ENCODE measurements around the gene SVIL. TPM values are rescaled to one million over a fixed set of nuclear protein-coding genes. Genes with fewer than 3 reads are reported as not detected.
"Not testable (repeated sequence)": the region's sequence is repeated elsewhere in the genome, so short reads cannot be mapped to it uniquely, and the experiment has no call there.

SVIL gene
- total RNA-seq, 1 experiment from 2014 or later: 0.94 TPM

DNA sequence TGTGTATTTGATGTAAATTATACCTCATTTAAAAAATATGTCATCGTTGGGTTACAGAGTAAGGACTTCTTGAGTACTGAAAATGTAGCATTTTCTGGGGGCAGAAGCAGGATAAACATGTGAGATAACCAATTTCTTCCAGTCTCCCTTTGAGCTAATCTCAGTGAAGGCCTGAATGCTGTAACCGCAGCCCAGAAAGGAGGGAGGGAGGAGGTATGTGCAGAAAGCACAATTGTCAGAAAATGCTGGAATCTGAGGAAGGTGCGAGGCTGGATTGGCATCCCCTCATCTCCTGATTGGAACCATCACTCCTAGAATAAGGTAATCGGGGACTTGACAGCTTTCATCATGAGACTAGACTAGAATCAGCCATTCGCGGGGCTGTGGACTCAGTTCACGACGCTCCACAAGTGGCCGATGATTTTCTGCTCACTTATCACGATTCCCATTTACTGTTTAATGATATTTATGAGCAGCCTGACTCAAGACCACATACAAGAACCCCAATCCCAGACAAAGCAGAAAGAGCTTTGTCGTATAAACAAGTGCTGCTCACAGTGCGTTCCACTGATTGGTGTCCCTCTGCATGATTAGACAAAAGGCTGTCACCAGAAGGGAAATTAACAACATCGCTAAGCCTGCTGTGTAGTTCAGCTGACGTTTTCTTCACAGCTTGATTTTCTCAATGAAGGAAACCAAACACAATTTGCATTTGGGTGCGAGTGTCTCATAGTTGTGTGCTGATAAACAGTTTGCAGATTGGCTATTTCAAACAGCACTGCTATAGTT lies 93.2 kb downstream of the SVIL start:
- DNase-seq (ENCODE audit: low read depth): no peak

DNA sequence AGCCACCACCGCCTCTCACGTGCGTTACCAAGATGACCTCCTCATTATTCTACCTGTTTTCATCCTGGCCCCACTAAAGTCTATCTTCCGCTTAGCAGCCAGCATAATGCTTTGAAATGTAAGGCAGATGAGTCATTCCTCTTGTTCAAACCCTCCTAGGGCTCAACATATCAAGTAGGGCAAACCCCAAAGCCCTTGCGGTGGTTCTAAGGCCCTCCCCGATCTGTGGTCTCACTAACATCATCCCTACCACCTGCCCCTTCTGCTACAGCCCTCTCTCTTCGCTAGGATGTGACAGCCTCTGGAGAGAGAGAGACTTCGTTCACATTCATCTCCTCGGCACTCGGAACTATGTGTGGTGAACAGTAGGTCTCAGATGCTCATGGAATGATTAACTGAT lies 94.8 kb downstream of the SVIL start:
- DNase-seq (ENCODE audit: low read depth): no peak

DNA sequence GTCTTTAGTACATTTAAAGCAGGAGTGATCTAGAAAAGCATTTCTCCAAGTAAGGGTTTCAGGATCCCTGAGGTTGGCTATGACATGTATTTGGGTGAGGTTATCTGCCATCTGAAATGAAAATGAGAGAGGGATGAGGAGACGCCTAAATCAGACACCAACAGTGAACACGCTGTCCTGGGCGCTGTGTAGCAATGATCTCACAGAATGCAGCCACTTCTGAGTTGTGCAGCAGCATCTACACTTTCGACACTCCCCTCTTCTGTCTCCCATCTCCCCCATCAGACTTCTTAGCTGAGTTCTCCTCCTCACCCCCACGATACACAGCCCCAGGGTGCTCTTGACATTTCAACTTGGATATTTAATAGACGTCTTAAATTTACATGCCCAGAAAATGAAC lies 95.4 kb downstream of the SVIL start:
- no peak for DNase-seq (ENCODE audit: low read depth)

DNA sequence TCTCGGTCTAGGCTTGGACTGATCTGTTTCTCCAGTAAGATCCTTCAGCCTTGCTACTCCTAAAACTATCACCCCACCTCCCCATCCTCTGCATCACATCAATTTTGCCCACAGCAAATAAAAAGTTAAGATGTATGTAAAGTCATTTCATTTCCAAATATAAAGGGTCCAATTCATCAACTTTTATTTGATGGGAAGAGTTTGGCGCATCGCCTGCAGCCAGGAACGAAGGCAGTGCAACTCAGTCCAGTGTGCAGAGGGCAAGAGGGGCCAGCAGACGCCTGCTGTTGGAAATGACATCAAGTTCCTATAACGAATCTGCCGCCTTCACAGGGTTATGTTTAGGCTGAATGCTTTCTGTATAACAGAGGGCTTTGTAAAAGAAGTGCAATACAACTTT lies 97.0 kb downstream of the SVIL start:
- DNase-seq (ENCODE audit: low read depth): no peak

DNA sequence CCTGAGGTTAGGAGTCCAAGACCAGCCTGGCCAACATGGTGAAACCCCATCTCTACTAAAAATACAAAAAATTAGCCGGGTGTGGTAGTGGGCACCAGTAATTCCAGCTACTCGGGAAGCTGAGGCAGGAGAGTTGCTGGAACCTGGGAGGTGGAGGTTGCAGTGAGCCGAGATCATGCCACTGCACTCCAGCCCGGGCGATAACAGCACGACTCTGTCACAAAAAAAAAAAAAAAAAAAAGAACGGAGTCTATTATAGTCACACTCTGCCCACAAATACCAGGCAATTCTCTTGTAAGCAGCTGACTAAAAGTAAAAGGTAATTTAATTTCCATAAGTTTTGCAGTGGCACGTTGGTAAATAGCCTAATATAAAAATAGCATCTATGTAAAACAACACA lies 98.1 kb downstream of the SVIL start:
- not testable (repeated sequence) for DNase-seq (ENCODE audit: low read depth)

DNA sequence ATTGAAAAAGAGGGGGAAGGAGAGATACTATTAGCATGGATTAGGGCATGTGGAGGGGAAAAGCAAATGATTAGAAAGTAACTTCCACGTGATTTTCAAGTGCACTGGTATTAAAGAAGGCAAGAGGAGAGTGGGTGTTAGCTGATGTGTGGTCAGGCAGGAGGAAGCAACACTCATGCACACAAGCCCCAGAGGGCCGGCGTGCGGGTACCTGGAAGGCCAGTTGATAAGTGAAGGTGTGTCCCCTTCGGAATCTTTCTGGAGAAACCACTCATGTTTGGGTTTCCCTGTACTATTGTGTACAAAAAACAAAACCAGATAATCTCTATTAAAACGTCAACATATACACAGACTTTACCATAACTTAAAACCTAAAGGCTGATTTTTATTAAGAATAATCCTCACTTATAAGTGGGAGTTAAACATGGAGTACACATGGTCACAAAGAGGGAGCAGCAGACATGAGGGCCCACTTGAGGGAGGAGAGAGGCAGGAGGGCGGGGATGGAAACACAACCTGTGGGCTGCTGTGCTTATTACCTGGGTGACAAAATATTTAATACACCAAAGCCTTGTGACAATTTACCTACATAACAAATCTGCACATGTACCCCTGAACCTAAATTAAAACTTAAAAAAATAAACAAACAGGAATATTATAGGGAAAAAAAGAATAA lies 98.9 kb downstream of the SVIL start:
- no peak for DNase-seq (ENCODE audit: low read depth)

DNA sequence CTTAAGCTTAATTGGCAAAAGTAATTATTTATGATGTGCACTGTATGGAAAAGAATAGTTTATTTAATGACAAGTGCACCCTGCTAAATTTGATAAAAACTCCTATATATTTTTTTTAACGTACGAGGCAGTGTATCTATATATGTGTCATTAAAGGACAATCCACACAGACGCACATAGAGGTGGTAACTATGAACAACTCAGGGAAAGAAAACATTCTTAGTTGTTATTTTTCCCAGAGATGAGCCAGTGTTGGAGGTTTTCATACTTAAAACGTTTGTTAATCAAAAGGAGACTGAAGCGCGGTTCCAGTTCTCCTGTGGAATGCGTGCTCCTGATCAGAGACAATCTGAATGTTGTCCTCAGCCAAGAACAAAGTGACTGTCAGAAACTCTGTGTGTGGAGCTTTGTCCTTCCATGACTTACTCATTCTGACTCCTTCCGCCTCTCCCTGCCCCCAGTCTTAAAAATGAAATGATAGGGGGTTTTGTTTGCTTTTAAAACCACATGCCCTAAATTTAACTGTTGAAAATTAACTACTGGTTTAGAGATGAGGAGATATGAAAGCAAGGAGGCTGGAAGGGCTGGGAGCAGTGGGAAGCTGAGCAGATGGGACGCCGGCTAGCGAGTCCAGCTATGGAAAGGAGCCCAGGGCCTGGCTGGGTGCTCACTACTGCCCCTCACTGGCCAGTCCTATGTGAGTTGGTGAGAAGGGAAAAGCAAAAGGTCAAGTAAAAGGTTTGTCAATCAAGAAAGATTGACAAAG lies 99.6 kb downstream of the SVIL start:
- DNase-seq (ENCODE audit: low read depth): peak; percentile 88

DNA sequence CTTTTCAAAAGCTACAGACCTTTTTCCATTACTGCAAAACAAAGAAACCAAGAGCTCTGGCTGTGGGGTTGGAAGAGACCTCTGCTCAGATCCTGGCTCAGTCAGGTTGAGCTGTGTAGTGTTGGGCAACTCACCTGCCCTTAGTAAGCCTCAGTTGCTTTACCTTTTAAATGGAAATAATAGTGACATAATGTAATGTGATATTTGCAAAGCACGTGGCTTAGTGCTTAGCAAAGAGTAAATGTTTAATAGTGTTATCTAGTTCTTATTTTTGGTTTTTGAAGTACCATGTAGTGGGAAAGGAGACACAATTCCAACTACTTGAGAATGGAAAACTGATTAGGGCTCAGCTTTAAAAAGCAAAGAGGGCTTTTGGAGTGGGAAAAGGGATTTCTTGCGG lies 100.2 kb downstream of the SVIL start:
- DNase-seq (ENCODE audit: low read depth): no peak

DNA sequence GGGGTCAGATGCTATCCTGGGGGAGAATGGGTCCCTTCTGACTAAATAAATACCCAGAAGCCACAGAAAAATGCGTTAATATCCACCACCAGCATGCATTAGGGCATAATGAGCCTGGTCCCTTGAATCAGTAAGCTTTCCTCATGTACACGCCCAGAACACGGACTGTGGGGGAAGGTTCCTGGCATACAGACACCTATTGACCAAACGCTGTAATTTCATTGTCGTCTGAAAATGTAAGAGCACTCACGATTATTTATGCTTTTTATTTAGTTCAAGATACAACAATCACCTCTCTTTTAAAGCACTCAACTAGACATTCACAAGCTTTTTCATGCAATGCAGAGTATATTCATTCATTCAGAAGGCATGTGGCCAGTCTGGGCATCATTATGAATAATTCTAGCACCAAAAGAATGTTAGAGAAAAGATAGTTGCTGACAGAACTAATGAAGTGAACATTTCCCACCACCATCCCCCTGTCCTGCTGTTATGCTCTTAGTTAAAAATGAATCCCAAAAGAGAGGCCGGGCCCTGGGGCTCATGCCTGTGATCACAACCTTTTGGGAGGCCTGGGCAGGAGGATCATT lies 101.0 kb downstream of the SVIL start:
- no peak for DNase-seq (ENCODE audit: low read depth)

DNA sequence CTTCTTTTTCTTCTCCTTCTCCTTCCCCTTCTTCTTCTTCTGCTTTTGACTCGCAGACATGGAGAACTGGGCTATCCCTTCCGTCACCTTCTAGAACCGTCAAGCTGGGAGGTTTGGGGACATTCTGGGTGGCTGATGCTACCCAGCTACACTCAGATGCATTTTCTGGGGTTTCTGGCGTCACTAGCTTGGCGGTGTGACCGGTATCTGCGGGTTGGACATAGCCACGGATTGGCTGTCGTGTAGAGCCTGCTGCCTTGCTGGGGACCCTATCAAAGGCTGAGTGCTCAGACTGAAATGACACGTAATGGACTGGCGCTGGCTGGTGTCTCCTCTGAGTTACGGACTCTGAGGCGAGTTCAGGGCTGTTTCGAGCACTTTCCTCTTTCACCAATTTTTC lies 101.7 kb downstream of the SVIL start:
- no peak for DNase-seq (ENCODE audit: low read depth)

DNA sequence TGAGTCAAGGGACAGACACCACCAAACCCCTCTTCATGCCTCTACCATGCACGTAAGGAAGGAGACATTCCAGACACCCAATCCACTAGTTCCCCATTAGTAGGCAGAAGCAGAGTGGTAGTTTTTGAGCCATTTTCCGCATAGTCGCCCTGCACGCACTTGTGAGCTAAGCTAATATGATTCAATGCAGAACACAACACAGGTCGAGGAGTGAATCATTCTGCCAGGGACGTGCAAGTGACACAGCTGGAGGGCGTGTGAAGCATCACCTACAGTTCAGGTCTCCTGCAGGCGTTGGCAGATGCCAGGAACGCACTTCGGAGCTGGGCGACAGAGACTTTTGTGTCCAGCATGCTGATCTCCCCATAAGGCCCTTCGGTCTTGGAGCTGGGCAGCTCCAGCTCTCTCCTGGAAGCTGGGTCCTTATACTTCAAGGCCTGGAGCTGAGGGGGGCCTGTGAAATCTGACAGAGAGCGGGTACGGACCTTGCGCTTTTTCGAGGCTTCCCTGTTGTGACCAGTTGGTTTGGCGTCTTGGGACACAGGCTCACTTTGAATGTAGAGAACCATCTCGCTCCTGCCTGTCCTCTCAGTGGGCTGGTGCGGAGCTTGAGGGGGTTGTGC lies 102.4 kb downstream of the SVIL start:
- no peak for DNase-seq (ENCODE audit: low read depth)

DNA sequence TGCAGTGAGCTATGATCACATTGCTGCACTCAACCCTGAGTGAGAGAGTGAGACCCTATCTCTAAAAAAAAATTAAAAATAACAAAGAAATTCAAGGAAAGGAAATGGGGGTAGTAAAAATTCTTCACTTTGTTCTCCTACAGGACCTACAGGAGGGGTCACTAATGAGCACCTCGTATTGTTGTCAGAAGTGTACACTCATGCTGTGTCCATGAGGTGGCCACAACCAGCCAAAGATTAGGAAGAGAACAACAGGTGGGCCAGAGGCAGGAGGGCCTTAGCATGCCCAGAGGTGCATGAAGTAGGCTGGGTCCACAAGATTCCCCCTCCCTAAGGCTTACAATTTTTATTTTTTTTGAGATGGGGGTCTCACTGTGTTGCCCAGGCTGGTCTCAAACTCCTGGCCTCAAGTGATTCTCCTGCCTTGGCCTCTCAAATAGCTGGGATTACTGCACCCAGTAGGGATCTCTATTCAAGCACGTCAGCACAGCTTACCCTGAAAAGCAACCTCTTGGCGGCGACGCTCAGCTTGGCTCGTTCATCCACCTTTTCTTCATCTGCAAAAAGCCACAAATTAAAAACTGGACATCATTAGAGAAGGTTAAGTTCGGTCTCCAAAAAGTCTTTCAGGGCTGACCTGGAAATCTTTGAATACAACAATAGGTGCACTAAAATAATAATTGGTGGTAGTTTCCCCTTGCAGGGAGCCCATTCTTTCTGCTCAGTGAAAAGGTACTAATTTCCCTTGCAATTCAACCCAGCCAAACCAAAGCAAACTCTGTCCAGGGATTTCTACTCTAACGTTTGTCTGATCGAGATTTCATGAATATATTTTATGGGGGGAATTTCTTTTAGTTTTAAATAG lies 104.4 kb downstream of the SVIL start:
- no peak for DNase-seq (ENCODE audit: low read depth)

DNA sequence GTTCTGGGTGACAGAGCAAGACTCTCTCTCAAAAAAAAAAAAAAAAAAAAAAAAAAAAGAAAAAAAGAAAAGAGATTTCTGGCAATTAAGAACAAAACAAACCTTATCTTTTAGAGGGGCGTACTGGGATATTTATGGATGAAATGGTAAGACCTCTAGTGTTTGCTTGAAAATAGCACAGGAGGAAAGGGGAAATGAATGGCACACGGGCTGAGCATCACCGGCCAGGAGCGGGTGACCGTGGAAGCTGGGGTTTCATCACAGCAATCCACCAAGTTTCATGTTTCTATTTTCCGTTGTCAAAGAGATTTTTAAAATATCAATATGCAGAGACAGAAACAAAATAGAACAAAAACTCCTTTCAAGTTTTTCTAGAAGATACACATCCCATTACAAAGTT lies 105.6 kb downstream of the SVIL start:
- DNase-seq (ENCODE audit: low read depth): no peak

DNA sequence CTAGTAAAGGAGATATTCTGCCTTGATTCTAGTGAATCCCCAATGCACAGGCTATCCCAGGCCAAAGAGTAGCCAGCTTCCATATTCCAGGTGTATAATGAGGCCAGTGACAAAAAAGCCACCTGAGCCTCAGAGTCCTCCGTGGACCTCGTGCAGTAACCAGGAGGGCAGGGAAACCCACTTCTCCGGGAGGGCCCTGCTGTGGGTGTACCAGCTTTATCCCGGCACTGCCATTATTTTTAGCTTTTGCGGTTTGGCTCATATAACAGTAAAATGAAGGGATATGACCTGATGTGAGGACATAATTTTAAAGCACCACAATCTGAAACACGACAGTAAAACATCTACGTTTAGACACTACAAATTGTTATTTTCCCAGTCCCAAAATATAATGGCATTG lies 109.0 kb downstream of the SVIL start:
- no peak for DNase-seq (ENCODE audit: low read depth)

DNA sequence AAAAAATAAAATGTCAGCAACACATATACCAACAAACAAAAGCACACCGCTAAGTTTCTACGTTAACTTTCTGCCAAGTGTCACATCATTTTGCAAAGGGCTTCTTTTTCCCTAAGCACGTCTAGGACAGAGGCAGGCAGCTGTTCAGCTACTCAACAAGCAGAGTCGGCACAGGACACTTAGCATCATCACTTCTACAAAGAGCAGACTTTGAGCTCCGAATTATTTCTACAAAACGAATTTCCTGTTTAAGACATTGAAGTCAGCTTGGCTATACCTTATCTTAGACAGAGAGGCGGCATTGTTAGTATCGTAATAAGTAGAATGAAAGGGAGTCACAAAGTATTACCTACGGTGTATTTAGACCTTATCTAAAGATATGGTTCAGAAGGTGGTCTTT lies 110.1 kb downstream of the SVIL start:
- DNase-seq (ENCODE audit: low read depth): no peak

DNA sequence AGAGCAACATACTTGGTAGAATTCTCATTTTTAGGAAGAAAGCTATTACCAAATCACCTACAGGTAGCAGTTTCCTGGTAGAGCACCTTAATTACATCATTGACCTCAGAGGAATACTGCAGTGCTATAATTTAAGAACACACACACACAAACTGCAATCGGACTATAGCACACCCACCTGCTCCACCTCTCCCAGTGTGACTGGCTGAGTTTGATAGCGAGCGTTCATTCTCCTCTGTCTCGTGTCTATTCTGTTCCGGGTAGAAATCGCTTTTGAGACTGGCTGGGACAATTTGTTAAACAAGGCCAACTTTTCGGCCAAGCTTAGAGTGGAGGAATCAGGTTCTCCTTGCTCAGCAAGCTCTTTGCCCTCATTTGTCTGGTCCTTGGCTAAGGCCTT lies 110.5 kb downstream of the SVIL start:
- DNase-seq (ENCODE audit: low read depth): no peak

DNA sequence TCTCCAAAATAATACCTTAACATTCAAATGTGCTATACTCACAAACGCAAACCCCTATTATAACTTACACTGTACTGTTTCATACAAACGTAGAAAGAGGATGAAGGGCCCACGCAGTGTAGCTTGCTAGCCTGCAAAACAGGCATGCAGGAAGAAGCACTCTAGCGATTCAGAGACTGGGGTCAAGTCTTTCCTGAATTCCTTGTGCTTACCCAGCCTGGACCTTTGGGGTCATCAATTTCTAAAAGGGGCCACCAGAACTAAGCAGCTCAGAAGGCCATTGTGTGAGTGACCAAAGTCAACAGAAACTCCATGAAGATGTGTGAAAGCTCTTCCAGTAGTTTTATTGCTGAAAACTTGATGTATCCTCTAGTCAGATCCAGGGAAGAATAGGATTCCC lies 111.9 kb downstream of the SVIL start:
- DNase-seq (ENCODE audit: low read depth): no peak

DNA sequence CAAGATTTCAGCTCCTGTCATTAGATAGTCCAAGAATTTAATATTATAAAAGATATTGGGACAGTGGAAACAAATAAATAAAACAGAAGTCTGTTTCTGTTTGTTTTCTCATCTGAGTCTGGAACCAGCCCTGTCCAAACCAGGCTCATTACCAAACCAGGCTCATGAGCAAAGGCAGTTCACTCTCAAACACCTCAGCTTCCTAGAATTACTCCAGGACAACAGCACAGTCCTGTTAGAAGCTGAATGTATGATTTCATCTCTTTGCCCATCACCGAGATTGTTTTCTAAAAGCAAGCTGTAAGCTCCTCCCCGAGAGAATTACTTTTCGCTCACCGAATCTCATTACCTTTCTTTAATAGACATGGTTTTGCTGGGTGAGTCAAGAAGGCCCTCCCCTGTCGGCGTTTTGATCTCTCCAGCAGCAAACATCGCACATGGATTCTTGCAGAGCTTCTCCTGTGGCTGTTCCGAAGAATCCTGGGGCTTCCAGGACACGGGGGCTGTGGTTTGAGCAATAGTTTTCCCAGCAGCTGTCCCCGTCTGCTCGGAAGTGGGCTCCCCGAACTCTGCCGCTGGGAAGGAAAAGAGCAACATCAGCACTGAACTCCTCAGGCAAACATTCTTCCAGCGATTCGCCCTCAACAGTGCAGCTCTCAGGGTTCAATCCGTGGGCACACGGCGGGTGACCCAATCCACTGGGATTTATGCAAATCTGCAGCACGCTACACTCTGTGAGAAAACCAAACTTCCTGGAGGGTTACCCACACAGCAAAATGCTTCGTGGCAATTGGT lies 112.5 kb downstream of the SVIL start:
- peak; percentile 40 for DNase-seq (ENCODE audit: low read depth)

DNA sequence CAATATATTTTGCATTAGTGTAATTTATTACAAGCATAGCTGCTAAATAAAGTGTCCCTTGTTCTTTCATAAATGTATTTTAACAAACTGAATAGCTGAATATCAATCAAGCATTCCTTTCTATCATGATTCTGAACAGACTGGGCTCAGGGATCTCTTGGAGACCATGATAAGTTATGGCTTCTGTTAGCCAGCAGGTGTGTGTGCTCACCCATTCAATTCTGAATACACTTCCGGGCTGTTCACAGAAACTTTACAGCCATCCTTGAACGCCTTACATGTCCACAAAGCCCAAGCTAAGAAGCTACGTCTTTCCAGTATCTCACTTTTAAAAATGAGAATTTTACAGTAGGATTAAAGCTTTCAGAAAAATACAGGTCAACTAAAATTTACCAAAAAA lies 115.1 kb downstream of the SVIL start:
- DNase-seq (ENCODE audit: low read depth): no peak

DNA sequence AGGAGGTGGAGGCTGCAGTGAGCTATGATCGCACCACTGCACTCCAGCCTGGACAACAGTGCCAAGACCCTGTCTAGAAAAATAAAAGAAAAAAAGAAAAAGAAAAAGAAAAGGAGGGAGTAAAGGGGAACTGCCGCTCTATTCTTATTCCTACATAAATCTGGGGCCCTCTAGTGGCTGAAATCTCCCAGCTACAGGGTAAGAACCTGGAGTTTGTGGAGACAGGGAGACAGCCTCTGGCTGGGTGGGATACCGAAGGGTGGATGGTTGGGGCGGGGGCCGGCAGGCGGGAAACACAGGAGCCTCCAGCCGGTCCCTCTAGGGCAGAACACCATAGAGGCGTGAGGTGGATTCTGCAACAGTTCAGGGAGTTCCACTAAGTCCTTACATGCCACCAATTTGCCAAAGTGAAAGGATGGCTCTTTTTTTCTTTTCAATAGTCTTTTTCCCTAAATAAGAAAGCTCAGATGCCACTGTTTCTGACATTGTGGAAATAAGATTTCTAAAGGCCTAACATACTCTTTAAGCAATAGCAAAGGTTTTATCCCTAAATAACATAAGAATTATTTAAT lies 117.3 kb downstream of the SVIL start:
- DNase-seq (ENCODE audit: low read depth): peak; percentile 31

Measured in M059J (cell line).